SH-SY5Y (cell line): ENCODE results near the gene MIGA2.

Experiments
- GATA2 ChIP-seq: IDR thresholded peaks from 2 replicates; pipeline ENCODE4 v1.6.1; 2011; ENCODE audit warnings: mild to moderate bottlenecking, low read depth, low read length
- GATA3 ChIP-seq: IDR thresholded peaks from 2 replicates; pipeline ENCODE4 v1.6.1; 2011; ENCODE audit warnings: low read depth, mild to moderate bottlenecking, low read length, moderate library complexity

DNA sequence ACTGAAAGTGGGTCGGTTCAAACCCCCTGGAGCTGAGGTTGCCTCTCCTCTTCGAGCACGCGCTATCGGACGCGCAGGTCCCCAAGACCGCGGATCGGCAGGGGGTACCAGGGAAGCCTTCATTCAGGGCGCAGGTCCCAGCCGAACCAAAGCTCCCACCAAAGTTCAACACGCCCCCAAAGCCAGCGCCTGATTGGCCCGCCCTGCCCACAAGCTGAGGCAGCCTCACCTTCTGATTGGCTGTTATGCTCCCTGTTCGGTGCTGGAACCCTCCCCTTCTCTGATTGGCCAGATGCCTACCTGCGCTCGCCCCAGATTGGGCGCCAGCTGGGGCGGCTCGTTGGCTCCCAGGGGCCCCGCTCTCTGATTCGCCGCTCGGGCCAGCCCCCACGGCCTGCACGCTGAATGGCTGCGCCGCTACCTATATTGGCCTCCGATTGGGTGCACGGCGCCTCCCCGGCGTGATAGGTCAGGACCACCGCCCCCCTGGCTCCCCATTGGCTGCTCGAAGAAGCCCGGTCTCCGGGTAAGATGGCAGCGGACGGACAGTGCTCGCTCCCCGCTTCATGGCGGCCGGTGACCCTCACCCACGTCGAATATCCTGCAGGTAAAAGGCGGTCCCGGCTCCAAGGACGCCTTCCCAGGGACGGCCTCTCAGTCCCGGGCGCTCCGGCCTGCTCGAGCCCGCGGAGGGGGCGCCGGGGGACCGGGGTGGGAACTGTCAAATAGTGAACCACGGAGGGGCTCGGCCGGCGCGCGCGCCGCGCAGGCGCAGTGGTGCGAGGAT, 44.4 kb downstream of the MIGA2 start, which contains the start of gene DOLPP1:
- TF ChIP-seq GATA2 (no peak), GATA3 (no peak)
